HG03175 (cell line): ENCODE results near the gene LCE1C.

ENCODE experiments used
- ATAC-seq: cut with Tn5 transposase; IDR thresholded peaks from one replicate; pipeline ENCODE4 v1.9.1; 2021; ENCODE audit warnings: mild to moderate bottlenecking, moderate library complexity; ENCODE audit not compliant: unreplicated experiment

LCE1C gene

GRCh38 chr1:152760551-152761190, 45.8 kb downstream of the LCE1C start:
- no peak for ATAC-seq

- no peak for ATAC-seq
Observed at GRCh38 chr1:152759453-152760173, 46.8 kb downstream of the LCE1C start.

GRCh38 chr1:152758636-152759035, 47.8 kb downstream of the LCE1C start:
- ATAC-seq: no peak

- ATAC-seq: no peak
Observed at GRCh38 chr1:152757747-152758146, 48.7 kb downstream of the LCE1C start, which contains the start of gene KPRP. KPRP (plus strand) TSS chr1:152758025; CDS start chr1:152759589, 1,564 bp downstream.

- ATAC-seq: no peak
Observed at GRCh38 chr1:152756872-152757271, 49.6 kb downstream of the LCE1C start.
